Stimulated activated memory B cell treated with anti-CD40 and anti-IgM and Interleukin-4, amounts not matched to agents 10 μg/mL and 1 μg/mL and 100 μg/mL, for 72 hours (primary cell): ENCODE results near the gene PDE2A.

Source experiments
- ATAC-seq: fragments of 150-1000 bp; cut with Tn5 transposase; 2 replicates; pipeline ENCODE4 v1.10.0; 2021
- H3K27ac Mint-ChIP-seq: one replicate; pipeline ENCODE4 v1.8.0; 2022; ENCODE audit warnings: mild to moderate bottlenecking, mixed read lengths
- H3K27me3 Mint-ChIP-seq: one replicate; pipeline ENCODE4 v1.8.0; 2022; ENCODE audit warnings: mixed read lengths
- H3K36me3 Mint-ChIP-seq: one replicate; pipeline ENCODE4 v1.8.0; 2022; ENCODE audit warnings: mixed read lengths
- H3K4me1 Mint-ChIP-seq: one replicate; pipeline ENCODE4 v1.8.0; 2022; ENCODE audit warnings: mixed read lengths
- H3K4me3 Mint-ChIP-seq: one replicate; pipeline ENCODE4 v1.8.0; 2022; ENCODE audit warnings: mild to moderate bottlenecking, moderate library complexity, mixed read lengths
- H3K9me3 Mint-ChIP-seq: one replicate; pipeline ENCODE4 v1.8.0; 2022; ENCODE audit warnings: mixed read lengths

PDE2A gene

GRCh38 chr11:72630104-72630852 is 43.9 kb downstream of the PDE2A start:
- no peak overlapping the region for H3K4me3 Mint-ChIP-seq
- no peak for ATAC-seq
- peaks cover 39% of the 10 kb centered on the region for H3K27me3 Mint-ChIP-seq
- H3K27ac Mint-ChIP-seq = no peak overlapping the region
- no peaks in the 10 kb centered on the region for H3K36me3 Mint-ChIP-seq
- H3K4me1 Mint-ChIP-seq = peaks cover 10% of the 10 kb centered on the region
- no peaks in the 10 kb centered on the region for H3K9me3 Mint-ChIP-seq

GRCh38 chr11:72629266-72629665 is 45.0 kb downstream of the PDE2A start:
- H3K4me1 Mint-ChIP-seq = peaks cover 10% of the 10 kb centered on the region
- ATAC-seq = no peak
- H3K9me3 Mint-ChIP-seq = no peaks in the 10 kb centered on the region
- no peak overlapping the region for H3K4me3 Mint-ChIP-seq
- no peak overlapping the region for H3K27ac Mint-ChIP-seq
- H3K36me3 Mint-ChIP-seq = no peaks in the 10 kb centered on the region
- peaks cover 39% of the 10 kb centered on the region for H3K27me3 Mint-ChIP-seq

GRCh38 chr11:72627594-72628281 is 46.5 kb downstream of the PDE2A start:
- H3K4me1 Mint-ChIP-seq = peaks cover 10% of the 10 kb centered on the region
- H3K36me3 Mint-ChIP-seq = no peaks in the 10 kb centered on the region
- no peak overlapping the region for H3K4me3 Mint-ChIP-seq
- ATAC-seq = no peak
- H3K9me3 Mint-ChIP-seq = no peaks in the 10 kb centered on the region
- H3K27ac Mint-ChIP-seq = no peak overlapping the region
- peaks cover 26% of the 10 kb centered on the region for H3K27me3 Mint-ChIP-seq

GRCh38 chr11:72626414-72626936 is 47.7 kb downstream of the PDE2A start:
- H3K9me3 Mint-ChIP-seq = no peaks in the 10 kb centered on the region
- no peak for ATAC-seq
- H3K27me3 Mint-ChIP-seq = peaks cover 20% of the 10 kb centered on the region
- no peak overlapping the region for H3K4me3 Mint-ChIP-seq
- no peaks in the 10 kb centered on the region for H3K36me3 Mint-ChIP-seq
- H3K4me1 Mint-ChIP-seq = peaks cover 21% of the 10 kb centered on the region
- H3K27ac Mint-ChIP-seq = no peak overlapping the region

GRCh38 chr11:72625691-72626413 is 48.4 kb downstream of the PDE2A start:
- peaks cover 28% of the 10 kb centered on the region for H3K4me1 Mint-ChIP-seq
- ATAC-seq = no peak
- H3K27me3 Mint-ChIP-seq = peaks cover 14% of the 10 kb centered on the region
- no peak overlapping the region for H3K27ac Mint-ChIP-seq
- no peak overlapping the region for H3K4me3 Mint-ChIP-seq
- no peaks in the 10 kb centered on the region for H3K36me3 Mint-ChIP-seq
- H3K9me3 Mint-ChIP-seq = no peaks in the 10 kb centered on the region

GRCh38 chr11:72624496-72625201 is 49.6 kb downstream of the PDE2A start:
- Mint-ChIP-seq H3K4me3 (no peak overlapping the region), H3K36me3 (no peaks in the 10 kb centered on the region), H3K27ac (no peak overlapping the region), H3K27me3 (peaks cover 2% of the 10 kb centered on the region), H3K4me1 (peaks cover 24% of the 10 kb centered on the region), H3K9me3 (no peaks in the 10 kb centered on the region)
- ATAC-seq = no peak

- H3K27me3 Mint-ChIP-seq = peaks cover 8% of the 10 kb centered on the region
- H3K4me3 Mint-ChIP-seq = no peak overlapping the region
- no peaks in the 10 kb centered on the region for H3K9me3 Mint-ChIP-seq
- no peaks in the 10 kb centered on the region for H3K36me3 Mint-ChIP-seq
- no peak for ATAC-seq
- peaks cover 24% of the 10 kb centered on the region for H3K4me1 Mint-ChIP-seq
- no peak overlapping the region for H3K27ac Mint-ChIP-seq
Observed at GRCh38 chr11:72623052-72623451, 51.2 kb downstream of the PDE2A start.

GRCh38 chr11:72621008-72621610 is 53.1 kb downstream of the PDE2A start:
- peaks cover 24% of the 10 kb centered on the region for H3K4me1 Mint-ChIP-seq
- no peak overlapping the region for H3K4me3 Mint-ChIP-seq
- H3K36me3 Mint-ChIP-seq = no peaks in the 10 kb centered on the region
- H3K9me3 Mint-ChIP-seq = no peaks in the 10 kb centered on the region
- peak overlapping the region; percentile 7 for H3K27ac Mint-ChIP-seq
- H3K27me3 Mint-ChIP-seq = peaks cover 12% of the 10 kb centered on the region
- peak; percentile 31 for ATAC-seq

- H3K36me3 Mint-ChIP-seq = no peaks in the 10 kb centered on the region
- no peak overlapping the region for H3K27ac Mint-ChIP-seq
- no peak overlapping the region for H3K4me3 Mint-ChIP-seq
- peaks cover 12% of the 10 kb centered on the region for H3K27me3 Mint-ChIP-seq
- no peaks in the 10 kb centered on the region for H3K9me3 Mint-ChIP-seq
- peaks cover 41% of the 10 kb centered on the region for H3K4me1 Mint-ChIP-seq
- no peak for ATAC-seq
Observed at GRCh38 chr11:72618803-72619202, 55.4 kb downstream of the PDE2A start.

- H3K4me1 Mint-ChIP-seq = peaks cover 46% of the 10 kb centered on the region
- H3K36me3 Mint-ChIP-seq = no peaks in the 10 kb centered on the region
- H3K27me3 Mint-ChIP-seq = peaks cover 12% of the 10 kb centered on the region
- ATAC-seq = no peak
- no peak overlapping the region for H3K4me3 Mint-ChIP-seq
- no peaks in the 10 kb centered on the region for H3K9me3 Mint-ChIP-seq
- H3K27ac Mint-ChIP-seq = no peak overlapping the region
Observed at GRCh38 chr11:72617080-72617762, 57.0 kb downstream of the PDE2A start.

GRCh38 chr11:72616655-72617054 is 57.6 kb downstream of the PDE2A start:
- Mint-ChIP-seq H3K36me3 (no peaks in the 10 kb centered on the region), H3K9me3 (no peaks in the 10 kb centered on the region), H3K27ac (no peak overlapping the region), H3K4me3 (no peak overlapping the region), H3K4me1 (peaks cover 40% of the 10 kb centered on the region), H3K27me3 (peaks cover 12% of the 10 kb centered on the region)
- no peak for ATAC-seq

- no peaks in the 10 kb centered on the region for H3K36me3 Mint-ChIP-seq
Observed at GRCh38 chr11:72615329-72615728, 58.9 kb downstream of the PDE2A start.

GRCh38 chr11:72614381-72614780 is 59.8 kb downstream of the PDE2A start:
- H3K4me3 Mint-ChIP-seq = no peak overlapping the region
- H3K9me3 Mint-ChIP-seq = no peaks in the 10 kb centered on the region
- H3K4me1 Mint-ChIP-seq = peaks cover 27% of the 10 kb centered on the region
- no peak for ATAC-seq
- H3K27ac Mint-ChIP-seq = no peak overlapping the region
- H3K36me3 Mint-ChIP-seq = no peaks in the 10 kb centered on the region
- peaks cover 12% of the 10 kb centered on the region for H3K27me3 Mint-ChIP-seq

More at GRCh38 chr11:72615329-72615728, 58.9 kb downstream of the PDE2A start:
- no peak for ATAC-seq
- Mint-ChIP-seq H3K4me1 (peaks cover 27% of the 10 kb centered on the region), H3K4me3 (no peak overlapping the region), H3K27ac (no peak overlapping the region), H3K9me3 (no peaks in the 10 kb centered on the region), H3K27me3 (peaks cover 12% of the 10 kb centered on the region)

GRCh38 chr11:72613977-72614376 is 60.2 kb downstream of the PDE2A start:
- Mint-ChIP-seq H3K27ac (peak overlapping the region; percentile 28), H3K4me3 (no peak overlapping the region), H3K9me3 (no peaks in the 10 kb centered on the region), H3K36me3 (no peaks in the 10 kb centered on the region), H3K4me1 (peaks cover 31% of the 10 kb centered on the region), H3K27me3 (peaks cover 12% of the 10 kb centered on the region)
- peak; percentile 99 for ATAC-seq
